ENCODE results near the gene AMT.

Gene AMT

DNA sequence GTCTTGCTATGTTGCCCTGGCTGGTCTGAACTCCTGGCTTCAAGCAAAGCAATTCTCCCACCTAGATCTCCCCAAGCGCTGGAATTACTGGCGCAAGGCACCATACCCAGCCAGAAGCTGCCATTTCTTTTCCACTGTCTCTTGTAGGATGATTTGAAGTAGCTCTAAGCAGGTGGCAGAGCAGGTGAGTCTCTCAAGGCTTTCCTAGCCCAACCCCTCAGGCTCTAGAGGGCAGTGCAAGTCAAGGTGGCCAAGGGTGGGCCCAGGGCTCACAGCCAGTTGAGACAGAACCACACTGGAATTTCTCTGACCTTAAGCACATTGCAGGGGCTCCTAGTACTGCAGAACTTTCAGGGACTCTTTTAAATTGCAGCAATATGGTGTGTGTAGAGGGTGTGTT is 32.2 kb upstream of the AMT start:
- Mint-ChIP-seq H3K27ac (no peak overlapping the region), H3K9me3 (no peaks in the 10 kb centered on the region), H3K27me3 (no peaks in the 10 kb centered on the region), H3K4me1 (no peaks in the 10 kb centered on the region), H3K36me3 (no peaks in the 10 kb centered on the region), H3K4me3 (no peak overlapping the region)

DNA sequence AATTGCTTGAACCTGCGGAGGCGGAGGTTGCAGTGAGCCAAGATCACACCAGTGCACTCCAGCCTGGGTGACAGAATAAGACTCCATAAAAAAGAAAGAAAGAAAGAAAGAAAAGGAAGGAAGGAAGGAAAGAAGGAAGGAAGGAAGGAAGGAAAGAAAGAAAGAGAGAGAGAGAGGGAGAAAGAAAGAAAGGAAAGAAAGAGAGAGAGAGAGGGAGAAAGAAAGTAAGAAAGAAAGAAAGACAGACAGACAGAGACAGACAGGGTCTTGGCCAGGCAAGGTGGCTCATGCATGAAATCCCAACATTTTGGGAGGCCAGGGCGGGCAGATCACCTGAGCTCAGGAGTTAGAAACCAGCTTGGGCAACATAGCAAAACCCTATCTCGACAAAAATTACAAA is 31.3 kb upstream of the AMT start:
- no peaks in the 10 kb centered on the region for H3K36me3 Mint-ChIP-seq
- peaks cover 4% of the 10 kb centered on the region for H3K4me1 Mint-ChIP-seq
- H3K27ac Mint-ChIP-seq, result no peak overlapping the region
- no peak overlapping the region for H3K4me3 Mint-ChIP-seq
- no peaks in the 10 kb centered on the region for H3K27me3 Mint-ChIP-seq
- no peaks in the 10 kb centered on the region for H3K9me3 Mint-ChIP-seq

DNA sequence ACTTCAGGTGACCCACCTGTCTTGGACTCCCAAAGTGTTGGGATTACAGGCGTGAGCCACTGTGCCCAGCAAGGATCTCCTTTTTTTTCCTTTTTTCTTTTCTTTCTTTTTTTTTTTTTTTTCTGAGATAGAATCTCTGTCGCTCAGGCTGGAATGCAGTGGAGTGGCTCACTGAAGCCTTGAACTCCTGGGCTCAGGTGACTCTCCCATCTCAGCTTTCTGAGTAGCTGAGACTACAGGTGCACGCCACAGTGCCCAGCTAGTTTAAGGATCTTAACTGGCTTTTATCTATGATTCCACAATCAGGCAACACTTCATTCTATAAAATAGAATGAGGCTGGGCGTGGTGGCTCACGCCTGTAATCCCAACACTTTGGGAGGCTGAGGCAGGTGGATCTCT is 23.1 kb upstream of the AMT start:
- Mint-ChIP-seq H3K27me3 (no peaks in the 10 kb centered on the region), H3K4me3 (no peak overlapping the region), H3K36me3 (no peaks in the 10 kb centered on the region), H3K4me1 (peaks cover 14% of the 10 kb centered on the region), H3K9me3 (no peaks in the 10 kb centered on the region), H3K27ac (no peak overlapping the region)

DNA sequence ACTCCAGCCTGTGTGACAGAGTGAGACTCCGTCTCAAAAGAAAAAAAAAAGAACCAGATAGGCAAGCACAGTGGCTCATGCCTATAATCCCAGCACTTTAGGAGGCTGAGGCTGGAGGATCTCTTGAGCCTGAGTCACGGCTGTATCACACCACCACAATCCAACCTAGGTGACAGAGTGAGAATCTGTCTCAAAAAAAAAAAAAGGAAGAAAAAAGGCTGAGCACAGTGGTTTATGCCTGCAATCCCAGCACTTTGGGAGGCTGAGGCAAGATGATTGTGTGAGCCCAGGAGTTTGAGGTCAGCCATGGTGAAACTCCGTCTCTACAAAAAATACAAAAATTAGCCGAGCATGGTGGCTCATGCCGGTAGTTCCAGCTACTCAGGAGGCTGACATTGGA is 12.5 kb upstream of the AMT start:
- Mint-ChIP-seq H3K9me3 (no peaks in the 10 kb centered on the region), H3K27me3 (no peaks in the 10 kb centered on the region), H3K4me1 (peaks cover 2% of the 10 kb centered on the region), H3K27ac (no peak overlapping the region), H3K4me3 (no peak overlapping the region), H3K36me3 (no peaks in the 10 kb centered on the region)

DNA sequence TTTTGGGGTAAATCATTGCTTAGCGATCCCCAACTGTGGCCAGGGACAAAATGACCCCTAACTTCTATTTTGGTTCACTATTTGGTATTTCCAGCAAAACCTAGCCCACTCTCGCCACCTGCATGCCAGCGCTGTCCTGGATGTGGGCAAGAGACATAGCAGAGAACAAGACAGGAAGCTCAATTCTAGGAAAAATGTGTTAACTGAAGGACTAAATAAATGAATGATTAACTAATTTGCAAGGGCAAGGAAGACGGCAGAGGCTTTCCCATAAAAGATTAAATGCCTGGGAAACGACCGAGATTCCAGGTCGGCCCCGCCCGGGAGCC is 6.4 kb upstream of the AMT start:
- Mint-ChIP-seq H3K4me3 (peak overlapping the region; percentile 94), H3K4me1 (peaks cover 26% of the 10 kb centered on the region), H3K27ac (peak overlapping the region; percentile 91), H3K27me3 (no peaks in the 10 kb centered on the region), H3K36me3 (peaks cover 2% of the 10 kb centered on the region), H3K9me3 (no peaks in the 10 kb centered on the region)

DNA sequence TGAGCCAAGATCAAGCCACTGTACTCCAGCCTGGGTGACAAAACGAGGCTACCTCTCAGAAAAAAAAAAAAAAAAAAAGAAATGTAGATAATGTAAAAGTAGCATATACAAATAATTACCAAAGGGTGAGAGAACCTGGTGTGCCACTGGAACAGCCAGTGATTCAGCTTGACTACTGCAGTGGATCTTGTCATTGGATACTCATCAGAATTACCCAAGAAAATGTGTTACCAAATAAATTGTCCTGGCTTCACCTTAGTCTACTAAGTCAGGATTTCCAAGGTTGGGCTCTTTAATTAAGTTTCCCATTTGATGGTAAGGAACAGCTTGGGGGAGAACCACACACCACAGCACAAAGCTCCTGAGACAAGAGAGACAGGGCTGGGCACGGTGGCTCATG is 5.3 kb upstream of the AMT start:
- peaks cover 26% of the 10 kb centered on the region for H3K4me1 Mint-ChIP-seq
- peak overlapping the region; percentile 94 for H3K4me3 Mint-ChIP-seq
- H3K36me3 Mint-ChIP-seq, result peaks cover 2% of the 10 kb centered on the region
- H3K27ac Mint-ChIP-seq, result no peak overlapping the region
- H3K9me3 Mint-ChIP-seq, result no peaks in the 10 kb centered on the region
- H3K27me3 Mint-ChIP-seq, result no peaks in the 10 kb centered on the region

DNA sequence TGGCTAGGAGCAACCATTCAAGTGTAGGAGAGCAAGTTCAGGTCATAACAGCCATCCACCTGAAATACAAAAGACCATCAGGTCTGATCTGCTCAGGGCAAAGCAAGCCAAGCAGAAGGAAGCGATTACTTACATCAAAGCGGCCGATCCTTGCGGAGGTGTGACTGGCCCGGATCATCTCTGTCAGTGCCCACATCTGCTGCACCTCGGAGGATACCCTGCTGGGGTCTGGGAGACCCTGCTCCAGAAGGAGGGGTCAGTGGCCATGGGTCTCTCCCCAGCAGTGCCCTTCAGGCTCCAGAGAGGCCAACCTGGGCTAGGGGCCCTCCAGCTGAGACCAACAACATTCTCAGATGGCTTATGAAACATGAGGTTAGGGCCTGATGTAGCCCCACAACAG is 2.5 kb upstream of the AMT start:
- Mint-ChIP-seq H3K27me3 (no peaks in the 10 kb centered on the region), H3K9me3 (no peaks in the 10 kb centered on the region), H3K27ac (peak overlapping the region; percentile 92), H3K4me3 (no peak overlapping the region), H3K36me3 (peaks cover 2% of the 10 kb centered on the region), H3K4me1 (peaks cover 47% of the 10 kb centered on the region)

DNA sequence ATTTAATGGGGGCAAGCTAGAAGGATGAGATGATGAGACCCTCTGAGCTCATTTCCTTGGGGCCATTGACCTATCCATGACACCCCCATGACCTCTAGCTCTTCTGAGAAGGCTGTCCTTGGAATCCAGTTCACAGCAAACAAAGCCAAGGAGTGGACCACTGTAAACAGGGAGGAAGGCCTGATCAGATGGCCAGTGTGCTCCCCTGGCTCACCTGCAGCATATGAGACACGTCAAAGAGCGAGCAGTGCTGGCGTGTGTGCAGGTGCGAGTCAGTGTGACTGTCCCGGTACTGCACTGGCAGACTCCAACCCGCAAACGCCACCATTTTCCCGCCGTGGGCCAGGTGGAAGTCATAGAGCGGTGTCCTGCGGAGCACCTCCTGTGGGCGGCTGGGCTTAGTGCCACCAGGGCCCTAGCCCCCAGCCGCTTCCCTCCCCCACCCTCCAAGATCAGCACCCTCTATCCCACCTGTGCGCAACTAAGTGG is 339 bp downstream of the AMT start:
- Mint-ChIP-seq H3K9me3 (no peaks in the 10 kb centered on the region), H3K27me3 (no peaks in the 10 kb centered on the region), H3K27ac (no peak overlapping the region), H3K4me3 (no peak overlapping the region), H3K36me3 (peaks cover 3% of the 10 kb centered on the region), H3K4me1 (peaks cover 60% of the 10 kb centered on the region)

DNA sequence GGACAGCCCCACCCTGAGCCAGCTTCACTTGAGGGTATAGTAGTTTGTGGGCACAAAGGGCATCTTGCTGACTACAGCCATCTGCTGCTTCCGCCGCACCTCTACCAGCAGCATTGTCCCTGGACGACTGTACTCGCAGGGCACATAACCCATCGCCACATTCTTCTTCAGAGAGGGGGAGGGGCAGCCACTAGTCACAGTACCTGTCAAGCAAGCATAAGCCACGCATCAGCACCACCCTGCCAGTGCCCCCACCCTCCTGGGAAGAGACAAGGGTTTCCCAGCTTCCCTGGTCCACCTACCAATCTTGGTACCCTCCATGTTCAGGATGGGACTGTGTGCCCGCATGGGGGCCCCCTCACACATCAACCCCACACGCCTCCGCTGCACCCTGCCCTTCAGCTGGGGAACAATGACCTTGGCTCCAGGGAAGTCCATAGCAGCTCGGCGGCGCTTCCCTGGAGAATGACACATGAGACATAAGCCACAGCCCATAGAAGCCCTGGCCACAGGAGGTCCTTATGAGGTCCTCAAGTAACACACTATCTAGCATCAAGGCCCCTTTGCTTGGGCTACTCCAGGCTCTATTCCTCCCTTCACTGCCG is 4.7 kb downstream of the AMT start:
- no peaks in the 10 kb centered on the region for H3K9me3 Mint-ChIP-seq
- peak overlapping the region; percentile 94 for H3K27ac Mint-ChIP-seq
- no peak overlapping the region for H3K4me3 Mint-ChIP-seq
- H3K36me3 Mint-ChIP-seq, result peaks cover 3% of the 10 kb centered on the region
- H3K4me1 Mint-ChIP-seq, result peaks cover 75% of the 10 kb centered on the region
- no peaks in the 10 kb centered on the region for H3K27me3 Mint-ChIP-seq

DNA sequence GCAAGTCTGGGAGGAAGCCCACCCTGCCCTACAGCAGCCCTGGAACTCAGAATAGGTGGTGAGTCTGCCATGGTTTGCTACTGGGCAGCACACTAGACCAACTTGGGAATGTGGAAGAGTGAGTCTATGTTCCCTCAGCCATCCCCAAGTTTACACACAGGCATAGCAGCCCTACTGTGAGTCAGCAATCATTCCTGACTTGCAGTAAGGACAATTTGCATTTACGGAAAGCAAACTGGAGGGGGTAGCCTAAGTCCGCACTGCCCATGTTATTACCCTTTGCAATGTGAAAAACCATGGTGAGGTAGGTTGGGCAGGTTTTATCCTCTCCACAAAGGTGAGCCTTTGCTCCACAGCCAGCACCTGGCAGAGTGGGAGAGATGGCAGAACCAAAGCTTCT is 5.4 kb downstream of the AMT start:
- H3K27ac Mint-ChIP-seq, result peak overlapping the region; percentile 96
- peaks cover 3% of the 10 kb centered on the region for H3K36me3 Mint-ChIP-seq
- H3K27me3 Mint-ChIP-seq, result no peaks in the 10 kb centered on the region
- H3K9me3 Mint-ChIP-seq, result no peaks in the 10 kb centered on the region
- H3K4me1 Mint-ChIP-seq, result peaks cover 70% of the 10 kb centered on the region
- no peak overlapping the region for H3K4me3 Mint-ChIP-seq

DNA sequence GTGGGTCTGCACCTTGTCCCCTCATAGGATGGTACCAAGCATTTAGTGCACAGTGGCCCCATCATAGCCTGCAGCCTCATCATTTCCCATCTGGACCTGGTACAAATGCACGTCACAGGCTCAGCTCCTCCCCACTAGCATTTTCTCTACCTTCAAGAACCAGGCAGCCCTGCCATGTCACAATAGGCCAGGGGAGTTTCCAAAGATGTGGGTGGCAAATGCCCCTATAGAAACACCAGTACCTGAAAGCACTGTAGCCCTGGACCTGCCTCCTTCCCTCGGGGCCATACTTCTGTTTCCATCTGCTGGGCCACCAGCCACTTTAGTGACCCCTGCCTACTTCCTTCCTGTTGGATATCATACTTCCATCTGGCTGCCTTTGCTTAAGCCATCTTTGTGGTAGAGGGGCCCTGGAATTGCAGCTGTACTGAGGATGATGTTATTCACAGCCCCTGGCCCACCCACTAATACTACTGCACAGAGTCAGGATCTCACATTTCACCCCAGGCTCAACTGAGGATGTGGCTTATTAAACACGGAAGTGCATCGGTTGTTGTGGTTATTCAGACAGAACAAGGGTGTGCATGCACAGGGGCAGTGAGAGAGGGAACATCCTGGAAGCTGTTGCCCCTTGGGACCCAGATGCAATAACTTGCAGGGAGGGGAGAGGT is 6.2 kb downstream of the AMT start:
- H3K4me3 Mint-ChIP-seq, result peak overlapping the region; percentile 69
- H3K4me1 Mint-ChIP-seq, result peaks cover 62% of the 10 kb centered on the region
- H3K27me3 Mint-ChIP-seq, result no peaks in the 10 kb centered on the region
- H3K27ac Mint-ChIP-seq, result peak overlapping the region; percentile 96
- H3K9me3 Mint-ChIP-seq, result no peaks in the 10 kb centered on the region
- peaks cover 3% of the 10 kb centered on the region for H3K36me3 Mint-ChIP-seq

DNA sequence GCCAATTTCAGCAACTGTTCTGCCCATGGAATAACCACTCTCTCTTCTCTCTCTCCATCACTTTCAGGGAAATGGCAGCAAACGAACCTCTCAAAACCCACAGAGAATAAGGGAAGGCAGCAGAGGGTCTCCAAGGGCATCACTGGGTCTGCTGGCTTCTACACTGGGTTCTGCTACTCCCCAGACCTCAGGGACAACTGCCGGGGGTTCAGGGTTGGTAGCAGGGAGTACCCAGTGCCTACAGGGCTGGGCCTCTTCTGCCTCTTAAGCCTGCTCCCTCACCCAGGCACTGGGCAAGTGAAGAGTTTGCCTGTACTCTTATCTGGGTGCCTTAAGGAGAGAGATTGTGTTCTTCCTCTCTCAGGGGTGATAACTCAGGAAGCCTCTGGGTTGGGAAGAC is 7.5 kb downstream of the AMT start:
- H3K4me3 Mint-ChIP-seq, result no peak overlapping the region
- no peaks in the 10 kb centered on the region for H3K27me3 Mint-ChIP-seq
- H3K9me3 Mint-ChIP-seq, result no peaks in the 10 kb centered on the region
- H3K36me3 Mint-ChIP-seq, result peaks cover 5% of the 10 kb centered on the region
- peak overlapping the region; percentile 72 for H3K27ac Mint-ChIP-seq
- peaks cover 63% of the 10 kb centered on the region for H3K4me1 Mint-ChIP-seq

DNA sequence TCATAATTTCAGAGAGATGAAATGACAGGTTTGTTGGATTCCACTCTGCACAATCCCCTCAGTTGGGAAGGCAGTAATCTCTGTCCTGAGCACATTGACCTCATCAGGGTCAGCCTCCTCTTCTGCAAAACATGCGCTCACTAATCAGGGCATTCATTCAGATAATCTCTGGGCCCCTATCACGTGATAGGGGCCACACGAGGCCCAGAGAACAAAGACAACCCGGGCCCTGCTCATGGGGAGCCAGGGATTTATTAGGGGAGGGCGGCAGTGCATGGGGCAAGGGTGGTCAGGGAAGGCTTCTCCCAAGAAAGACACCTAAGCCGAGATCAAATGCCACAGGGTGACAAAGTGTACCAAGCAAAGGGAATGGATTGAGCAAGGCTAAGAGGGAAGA is 8.9 kb downstream of the AMT start:
- Mint-ChIP-seq H3K27ac (peak overlapping the region; percentile 91), H3K27me3 (no peaks in the 10 kb centered on the region), H3K36me3 (peaks cover 3% of the 10 kb centered on the region), H3K9me3 (no peaks in the 10 kb centered on the region), H3K4me1 (peaks cover 59% of the 10 kb centered on the region), H3K4me3 (peak overlapping the region; percentile 93)

DNA sequence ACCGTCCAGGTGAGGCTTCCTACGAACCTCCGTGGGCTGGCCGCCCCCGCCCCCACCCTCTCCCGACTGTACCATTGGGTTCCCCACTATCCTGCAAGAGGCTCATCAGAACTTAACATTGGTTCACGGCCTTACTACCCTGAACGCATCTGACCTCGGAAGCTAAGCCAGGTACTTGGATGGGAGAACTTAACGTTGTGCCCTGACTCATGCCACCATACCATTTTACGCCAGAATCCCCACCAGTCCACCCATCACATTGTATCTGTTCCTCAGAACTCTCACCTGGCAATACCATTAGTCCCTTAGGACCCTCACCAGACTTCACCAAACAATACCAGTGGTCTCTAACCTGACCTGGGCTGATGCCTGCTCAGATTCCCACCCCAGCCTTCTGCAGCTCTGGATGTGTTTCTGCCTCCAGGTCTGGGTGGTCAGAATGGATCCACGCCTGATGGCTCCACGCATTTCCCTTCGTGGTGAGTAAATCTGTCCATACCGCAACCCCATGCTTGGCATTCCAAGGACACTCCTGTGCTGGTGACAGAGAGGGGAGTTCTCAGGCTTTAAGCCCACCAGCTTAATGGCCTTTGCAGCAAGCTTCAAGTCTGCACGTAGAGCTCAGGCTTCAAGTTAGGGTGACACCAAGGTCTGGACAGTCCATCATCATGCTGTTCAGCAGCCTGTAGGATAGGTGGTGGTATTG is 9.5 kb downstream of the AMT start:
- peaks cover 3% of the 10 kb centered on the region for H3K36me3 Mint-ChIP-seq
- peaks cover 60% of the 10 kb centered on the region for H3K4me1 Mint-ChIP-seq
- no peaks in the 10 kb centered on the region for H3K27me3 Mint-ChIP-seq
- H3K9me3 Mint-ChIP-seq, result no peaks in the 10 kb centered on the region
- H3K4me3 Mint-ChIP-seq, result peak overlapping the region; percentile 93
- peak overlapping the region; percentile 91 for H3K27ac Mint-ChIP-seq

DNA sequence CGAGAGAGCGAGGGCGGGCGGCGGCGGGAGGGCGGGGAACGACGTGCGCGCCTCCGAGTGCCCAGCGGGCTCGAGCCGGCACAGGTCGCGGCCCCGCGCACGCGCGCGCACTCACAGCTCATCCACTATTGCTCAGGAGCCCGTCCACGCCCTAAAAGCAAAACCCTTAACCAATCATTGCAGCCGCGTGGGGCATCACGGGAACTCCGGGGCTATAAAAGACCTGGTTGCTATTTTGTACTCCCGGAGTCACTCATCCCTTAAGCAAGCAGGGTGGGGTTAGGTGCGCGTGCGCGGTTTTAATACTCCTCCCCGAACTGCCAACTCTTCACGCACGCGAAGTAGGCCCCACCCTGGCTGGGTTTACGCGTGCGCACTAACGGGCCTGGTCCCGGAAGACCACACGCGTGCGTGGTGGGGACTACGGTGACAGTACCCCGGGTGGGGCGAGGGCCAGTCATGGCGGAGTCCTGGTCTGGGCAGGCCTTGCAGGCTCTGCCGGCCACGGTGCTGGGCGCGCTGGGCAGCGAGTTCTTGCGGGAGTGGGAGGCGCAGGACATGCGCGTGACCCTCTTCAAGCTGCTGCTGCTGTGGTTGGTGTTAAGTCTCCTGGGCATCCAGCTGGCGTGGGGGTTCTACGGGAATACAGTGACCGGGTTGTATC is 10.2 kb downstream of the AMT start, which contains the start of the genes RHOA and TCTA:
TSS of gene RHOA (minus strand) at position 9 of the 664 bp plus-strand sequence. CDS start 36,387 bp downstream, outside the sequence.
TSS of gene TCTA (plus strand) at position 456 of the 664 bp plus-strand sequence. CDS start at position 460, 4 bp downstream.
- H3K4me1 Mint-ChIP-seq, result peaks cover 59% of the 10 kb centered on the region
- peak within 1 kb of the TSS; percentile 91 for H3K27ac Mint-ChIP-seq
- H3K36me3 Mint-ChIP-seq, result peaks cover 3% of the 10 kb centered on the region
- H3K9me3 Mint-ChIP-seq, result no peaks in the 10 kb centered on the region
- H3K27me3 Mint-ChIP-seq, result no peaks in the 10 kb centered on the region
- H3K4me3 Mint-ChIP-seq, result peak within 1 kb of the TSS; percentile 97
